LNCaP clone FGC (cell line): ENCODE data around the gene SSTR3.

ENCODE experiments used
- DNase-seq: peaks from one replicate; pipeline ENCODE4 v3.0.0-alpha.2; 2011; ENCODE audit warnings: low read depth
- H3K4me3 ChIP-seq: 2 replicates; pipeline ENCODE4 v1.5.1; 2011; ENCODE audit warnings: mild to moderate bottlenecking, low read depth, low read length, control low read depth
- CTCF ChIP-seq: IDR thresholded peaks from 2 replicates; pipeline ENCODE4 v1.5.1; 2012; ENCODE audit warnings: mild to moderate bottlenecking; ENCODE audit not compliant: control insufficient read depth, insufficient read depth; ENCODE audit errors: extremely low read depth

Gene SSTR3

GRCh38 chr22:37212174-37212906 lies at the start of gene SSTR3:
TSS of gene SSTR3 (minus strand) at chr22:37212477. CDS start at chr22:37207803, 4,674 bp downstream.
- DNase-seq: no peak
- no peak for TF ChIP-seq CTCF

GRCh38 chr22:37260901-37261336 lies 48.6 kb upstream of the SSTR3 start:
- H3K4me3 ChIP-seq: no peak overlapping the region
- no peak for DNase-seq
- TF ChIP-seq CTCF: peak; percentile 78

More at GRCh38 chr22:37212174-37212906, at the start of gene SSTR3:
- no peak within 1 kb of the TSS for H3K4me3 ChIP-seq

- no peak overlapping the region for H3K4me3 ChIP-seq
- no peak for DNase-seq
- no peak for TF ChIP-seq CTCF
These were observed 48.0 kb upstream of the SSTR3 start for GRCh38 chr22:37260155-37260795.

- no peak overlapping the region for H3K4me3 ChIP-seq
- peak; percentile 13 for DNase-seq
- TF ChIP-seq CTCF: peak; percentile 63
These were observed 47.3 kb upstream of the SSTR3 start for GRCh38 chr22:37259540-37260029.

GRCh38 chr22:37258753-37259401 lies 46.6 kb upstream of the SSTR3 start:
- no peak overlapping the region for H3K4me3 ChIP-seq
- DNase-seq: no peak
- TF ChIP-seq CTCF: no peak

- no peak overlapping the region for H3K4me3 ChIP-seq
- DNase-seq: no peak
- no peak for TF ChIP-seq CTCF
These were observed 45.9 kb upstream of the SSTR3 start for GRCh38 chr22:37258005-37258752.
